ENCODE data around the gene FAM217B. TPM values are rescaled to one million over a fixed set of nuclear protein-coding genes. Genes with fewer than 3 reads are reported as not detected.

FAM217B gene
- total and polyA plus RNA-seq, 9 donors, result 13.1 to 26.7 (median 20.8) TPM

DNA sequence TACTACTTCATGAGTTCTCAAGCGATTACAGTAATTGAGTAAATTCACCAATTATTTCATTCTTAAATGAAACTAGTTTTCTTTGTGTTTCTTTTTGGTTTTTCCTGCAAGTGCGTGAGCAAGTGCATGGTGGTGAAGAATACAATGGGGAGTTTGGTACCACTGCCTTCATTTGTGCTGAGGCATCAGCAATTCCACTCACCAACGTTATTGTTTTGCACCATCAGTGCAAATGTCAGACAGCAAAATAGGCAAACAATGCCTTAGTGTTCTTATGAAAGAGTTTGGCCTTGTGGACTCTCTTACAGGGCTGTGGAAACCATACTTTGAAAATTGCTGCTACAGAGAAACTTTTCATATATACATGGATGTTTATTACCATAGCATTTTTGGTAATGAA lies 26.2 kb downstream of the FAM217B start:
- DNase-seq, result no peak
- no peak overlapping the region for H3K4me3 ChIP-seq (ENCODE audit: low read length)
- no peaks in the 10 kb centered on the region for H3K27me3 ChIP-seq (ENCODE audit: control insufficient read depth, insufficient read depth, low read length)
- H3K36me3 ChIP-seq (ENCODE audit: control insufficient read depth, insufficient read depth, low read length), result no peaks in the 10 kb centered on the region
- no peak overlapping the region for H3K27ac ChIP-seq (ENCODE audit: low read length)
- H3K4me1 ChIP-seq (ENCODE audit: control insufficient read depth, insufficient read depth, low read length), result no peaks in the 10 kb centered on the region
- H3K9me3 ChIP-seq (replicated peaks; ENCODE audit: control insufficient read depth, low read depth, low read length), result no peaks in the 10 kb centered on the region
- WGBS (ENCODE audit: insufficient coverage), result no CpG with 5 or more reads among the region's 3 CpGs

DNA sequence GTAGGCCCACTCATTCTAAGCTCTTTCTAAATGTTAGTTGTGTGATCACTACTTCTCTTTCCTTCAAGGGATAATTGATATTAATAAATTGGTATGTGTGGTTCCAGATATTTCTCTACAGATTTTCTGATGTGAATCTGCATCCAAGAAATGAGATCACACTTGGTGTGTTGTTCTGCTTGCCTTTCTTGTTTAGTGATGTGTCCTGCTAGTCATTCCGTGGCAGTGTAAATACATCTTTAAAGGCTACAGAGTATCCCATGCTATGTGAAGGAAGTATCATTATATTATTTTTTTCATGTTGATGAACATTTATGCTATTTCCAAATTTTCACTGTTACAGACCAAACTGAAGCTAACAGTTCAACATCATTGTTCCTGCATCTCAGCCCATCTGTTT lies 31.2 kb downstream of the FAM217B start:
- WGBS (ENCODE audit: insufficient coverage), result no CpG with 5 or more reads among the region's 1 CpG
- Histone ChIP-seq H3K27me3 (ENCODE audit: control insufficient read depth, insufficient read depth, low read length) (no peaks in the 10 kb centered on the region), H3K27ac (ENCODE audit: low read length) (no peak overlapping the region), H3K9me3 (replicated peaks; ENCODE audit: control insufficient read depth, low read depth, low read length) (no peaks in the 10 kb centered on the region), H3K4me1 (ENCODE audit: control insufficient read depth, insufficient read depth, low read length) (peaks cover under 1% of the 10 kb centered on the region), H3K4me3 (ENCODE audit: low read length) (no peak overlapping the region), H3K36me3 (ENCODE audit: control insufficient read depth, insufficient read depth, low read length) (no peaks in the 10 kb centered on the region)
- DNase-seq, result no peak

DNA sequence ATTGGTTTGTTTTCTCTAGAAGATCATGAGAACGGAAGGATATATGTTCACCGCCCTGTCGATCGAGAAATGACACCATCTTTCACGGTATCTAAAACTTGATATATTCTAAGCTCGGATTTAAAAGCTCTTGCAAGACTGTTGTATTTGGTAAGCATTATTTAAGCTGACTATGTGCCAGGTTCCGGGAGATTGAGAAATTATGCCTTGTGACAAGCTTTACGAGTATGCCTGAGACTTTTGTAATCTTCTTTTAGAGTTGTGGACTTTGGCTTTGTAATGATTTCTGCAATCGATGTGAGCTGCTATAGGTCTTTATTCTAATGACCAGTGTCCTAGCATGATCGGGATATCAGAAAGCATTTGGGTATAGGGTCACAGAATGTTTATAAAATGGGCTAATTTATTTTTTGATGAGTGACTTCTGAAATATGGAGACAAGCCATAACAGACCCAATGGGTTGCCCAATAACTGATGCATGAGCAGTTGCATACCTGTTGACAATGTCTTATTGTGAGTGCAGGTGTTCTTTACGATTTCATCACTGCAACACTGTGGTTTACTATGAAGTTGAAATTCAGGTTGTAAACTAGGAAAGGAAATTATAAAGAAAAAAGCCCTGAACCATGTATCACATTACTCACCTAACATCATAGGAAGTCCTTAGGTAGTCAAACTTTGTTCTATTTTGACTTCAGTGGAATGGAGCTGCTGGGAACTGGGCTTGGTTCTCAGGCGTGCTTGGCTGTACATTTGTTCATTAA lies 32.0 kb downstream of the FAM217B start:
- Histone ChIP-seq H3K4me3 (ENCODE audit: low read length) (no peak overlapping the region), H3K27me3 (ENCODE audit: control insufficient read depth, insufficient read depth, low read length) (no peaks in the 10 kb centered on the region), H3K27ac (ENCODE audit: low read length) (no peak overlapping the region), H3K9me3 (replicated peaks; ENCODE audit: control insufficient read depth, low read depth, low read length) (no peaks in the 10 kb centered on the region), H3K36me3 (ENCODE audit: control insufficient read depth, insufficient read depth, low read length) (no peaks in the 10 kb centered on the region), H3K4me1 (ENCODE audit: control insufficient read depth, insufficient read depth, low read length) (peaks cover 3% of the 10 kb centered on the region)
- 100% methylated on average over 4 of the region's 12 CpGs for WGBS (ENCODE audit: insufficient coverage)
- no peak for DNase-seq

DNA sequence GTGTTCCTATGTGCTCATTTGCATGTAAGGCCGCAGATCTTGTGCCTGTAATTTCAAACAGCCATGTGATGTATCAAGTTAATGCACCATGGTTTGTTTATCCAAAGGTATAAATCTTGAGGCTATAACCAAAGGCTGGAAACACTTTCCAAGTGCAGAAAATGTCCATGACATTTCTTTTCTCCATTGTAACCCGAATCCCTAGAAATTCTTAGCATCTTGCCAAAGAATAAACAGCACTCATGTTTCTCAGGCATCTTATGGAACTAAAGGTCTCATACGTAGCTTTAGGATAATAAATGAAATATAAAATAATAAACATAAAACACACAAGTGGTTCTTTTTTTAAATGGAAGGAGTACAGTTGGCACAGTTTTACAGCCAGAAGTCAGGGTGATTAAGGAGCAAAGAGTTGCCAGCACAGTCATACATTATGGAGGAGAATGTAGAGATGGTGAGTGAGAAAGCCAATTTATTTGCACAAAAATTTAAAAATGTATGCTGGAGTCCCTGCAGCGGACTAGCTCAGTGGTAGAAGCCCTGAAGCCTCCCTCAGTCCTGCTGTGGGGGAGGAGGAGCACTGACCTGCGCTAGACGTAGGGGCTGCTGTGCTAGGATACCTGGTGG lies 36.1 kb downstream of the FAM217B start:
- DNase-seq, result peak; percentile 41
- H3K4me3 ChIP-seq (ENCODE audit: low read length), result no peak overlapping the region
- H3K36me3 ChIP-seq (ENCODE audit: control insufficient read depth, insufficient read depth, low read length), result no peaks in the 10 kb centered on the region
- H3K4me1 ChIP-seq (ENCODE audit: control insufficient read depth, insufficient read depth, low read length), result peaks cover 3% of the 10 kb centered on the region
- H3K27ac ChIP-seq (ENCODE audit: low read length), result peak overlapping the region; percentile 6
- H3K9me3 ChIP-seq (replicated peaks; ENCODE audit: control insufficient read depth, low read depth, low read length), result no peaks in the 10 kb centered on the region
- 44% methylated on average over 4 of the region's 6 CpGs for WGBS (ENCODE audit: insufficient coverage)
- no peaks in the 10 kb centered on the region for H3K27me3 ChIP-seq (ENCODE audit: control insufficient read depth, insufficient read depth, low read length)

DNA sequence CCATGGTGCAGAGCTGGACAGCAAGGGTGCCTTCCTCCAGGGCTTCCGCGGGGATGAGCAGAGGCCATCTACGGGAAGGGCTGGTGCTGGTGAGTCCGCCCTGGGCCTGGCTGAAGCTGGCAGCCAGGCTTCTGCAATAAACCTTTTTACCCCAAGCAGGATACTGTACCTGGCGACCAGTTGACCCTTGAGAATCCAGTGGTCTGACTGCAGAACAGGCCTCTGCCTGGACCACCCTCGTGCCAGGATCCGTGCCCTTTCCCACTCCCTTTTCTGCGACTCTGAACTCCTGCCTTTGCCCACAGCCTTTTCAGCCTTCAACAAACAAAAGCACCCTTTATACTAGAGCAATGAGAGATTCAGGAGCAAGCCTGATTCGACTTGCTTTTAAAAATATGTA lies 36.9 kb downstream of the FAM217B start:
- Histone ChIP-seq H3K4me3 (ENCODE audit: low read length) (no peak overlapping the region), H3K4me1 (ENCODE audit: control insufficient read depth, insufficient read depth, low read length) (peaks cover 3% of the 10 kb centered on the region), H3K36me3 (ENCODE audit: control insufficient read depth, insufficient read depth, low read length) (no peaks in the 10 kb centered on the region), H3K27ac (ENCODE audit: low read length) (no peak overlapping the region), H3K9me3 (replicated peaks; ENCODE audit: control insufficient read depth, low read depth, low read length) (no peaks in the 10 kb centered on the region), H3K27me3 (ENCODE audit: control insufficient read depth, insufficient read depth, low read length) (no peaks in the 10 kb centered on the region)
- WGBS (ENCODE audit: insufficient coverage), result 91% methylated on average over 7 of the region's 9 CpGs
- no peak for DNase-seq

DNA sequence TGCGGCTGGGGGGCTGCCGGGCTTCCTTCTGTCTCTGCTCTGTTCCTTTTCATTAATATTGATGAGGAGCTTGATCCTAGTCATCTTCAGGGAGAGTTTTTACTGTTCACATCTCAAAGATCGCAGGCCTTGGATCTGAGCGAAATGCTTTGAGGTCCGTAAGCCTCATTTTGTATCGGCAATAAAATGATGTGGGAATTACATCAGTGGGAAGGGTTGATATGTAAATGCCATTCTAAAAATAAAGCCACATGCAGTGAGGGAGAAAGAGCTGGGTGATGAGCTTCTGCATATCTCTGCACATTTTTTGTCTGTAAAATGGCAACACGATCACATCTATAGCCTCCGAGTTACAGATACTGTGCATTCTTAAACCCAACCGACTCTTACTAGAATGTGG lies 42.9 kb downstream of the FAM217B start:
- DNase-seq, result no peak
- H3K9me3 ChIP-seq (replicated peaks; ENCODE audit: control insufficient read depth, low read depth, low read length), result no peaks in the 10 kb centered on the region
- H3K27me3 ChIP-seq (ENCODE audit: control insufficient read depth, insufficient read depth, low read length), result no peaks in the 10 kb centered on the region
- no peak overlapping the region for H3K4me3 ChIP-seq (ENCODE audit: low read length)
- no peaks in the 10 kb centered on the region for H3K4me1 ChIP-seq (ENCODE audit: control insufficient read depth, insufficient read depth, low read length)
- 74% methylated on average over 4 of the region's 9 CpGs for WGBS (ENCODE audit: insufficient coverage)
- no peaks in the 10 kb centered on the region for H3K36me3 ChIP-seq (ENCODE audit: control insufficient read depth, insufficient read depth, low read length)
- H3K27ac ChIP-seq (ENCODE audit: low read length), result no peak overlapping the region

DNA sequence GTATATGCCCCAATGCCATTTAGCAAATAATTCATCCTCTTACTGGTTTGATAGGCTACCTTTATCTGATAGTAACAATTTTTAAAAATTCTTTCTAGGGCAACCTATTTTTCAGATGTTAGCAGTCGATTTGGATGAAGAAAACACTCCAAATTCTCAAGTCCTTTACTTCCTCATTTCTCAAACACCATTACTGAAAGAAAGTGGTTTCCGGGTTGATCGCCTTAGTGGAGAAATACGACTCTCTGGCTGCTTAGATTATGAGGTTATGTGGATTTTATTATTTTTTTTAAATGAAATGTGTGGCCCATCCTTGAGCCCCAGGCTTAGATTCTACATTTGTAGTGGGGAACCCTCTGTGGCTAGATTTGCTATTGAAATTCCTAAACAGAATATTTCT lies 44.4 kb downstream of the FAM217B start:
- DNase-seq, result no peak
- Histone ChIP-seq H3K27ac (ENCODE audit: low read length) (no peak overlapping the region), H3K27me3 (ENCODE audit: control insufficient read depth, insufficient read depth, low read length) (no peaks in the 10 kb centered on the region), H3K4me3 (ENCODE audit: low read length) (no peak overlapping the region), H3K36me3 (ENCODE audit: control insufficient read depth, insufficient read depth, low read length) (no peaks in the 10 kb centered on the region), H3K9me3 (replicated peaks; ENCODE audit: control insufficient read depth, low read depth, low read length) (no peaks in the 10 kb centered on the region), H3K4me1 (ENCODE audit: control insufficient read depth, insufficient read depth, low read length) (no peaks in the 10 kb centered on the region)
- no CpG with 5 or more reads among the region's 4 CpGs for WGBS (ENCODE audit: insufficient coverage)

DNA sequence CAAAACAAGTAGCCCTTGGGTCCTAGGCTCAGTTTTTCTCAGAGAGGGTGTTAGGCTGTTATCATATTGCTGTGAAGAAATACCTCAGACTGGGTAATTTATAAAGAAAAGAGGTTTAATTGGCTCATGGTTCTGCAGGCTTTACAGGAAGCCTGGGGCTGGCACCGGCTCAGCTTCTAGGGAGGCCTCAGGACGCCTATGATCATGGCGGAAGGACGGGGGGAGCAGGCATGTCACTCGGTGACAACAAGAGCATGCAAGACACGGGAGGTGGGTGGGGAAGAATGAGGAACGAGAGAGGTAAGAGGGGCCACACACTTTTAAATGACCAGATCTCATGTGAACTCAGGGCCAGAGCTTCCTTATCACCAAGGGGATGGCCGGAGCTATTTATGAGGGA lies 45.0 kb downstream of the FAM217B start:
- no peak overlapping the region for H3K4me3 ChIP-seq (ENCODE audit: low read length)
- H3K27me3 ChIP-seq (ENCODE audit: control insufficient read depth, insufficient read depth, low read length), result no peaks in the 10 kb centered on the region
- no peaks in the 10 kb centered on the region for H3K36me3 ChIP-seq (ENCODE audit: control insufficient read depth, insufficient read depth, low read length)
- no peaks in the 10 kb centered on the region for H3K4me1 ChIP-seq (ENCODE audit: control insufficient read depth, insufficient read depth, low read length)
- no peak for DNase-seq
- no peaks in the 10 kb centered on the region for H3K9me3 ChIP-seq (replicated peaks; ENCODE audit: control insufficient read depth, low read depth, low read length)
- 86% methylated on average over 2 of the region's 8 CpGs for WGBS (ENCODE audit: insufficient coverage)
- no peak overlapping the region for H3K27ac ChIP-seq (ENCODE audit: low read length)

DNA sequence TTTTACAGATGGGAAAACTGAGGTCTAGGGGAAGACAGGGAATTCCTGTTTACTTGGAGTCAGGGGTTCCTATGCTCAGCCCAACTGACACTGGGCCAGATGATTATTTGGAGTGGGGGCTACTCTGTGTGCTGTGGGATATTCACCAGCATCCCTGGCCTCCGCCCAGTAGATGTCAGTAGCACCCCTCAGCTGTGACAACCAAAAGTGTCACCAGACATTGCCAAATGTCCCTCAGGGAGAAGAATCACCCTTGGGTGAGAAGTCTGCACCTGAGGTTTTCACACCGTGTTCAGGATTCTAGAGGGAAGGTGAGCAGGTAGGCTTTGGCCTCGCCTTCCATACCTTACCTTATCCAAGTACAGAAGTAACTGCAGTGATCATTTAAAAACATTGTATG lies 45.7 kb downstream of the FAM217B start:
- no peak for DNase-seq
- H3K4me3 ChIP-seq (ENCODE audit: low read length), result no peak overlapping the region
- H3K4me1 ChIP-seq (ENCODE audit: control insufficient read depth, insufficient read depth, low read length), result no peaks in the 10 kb centered on the region
- no peaks in the 10 kb centered on the region for H3K27me3 ChIP-seq (ENCODE audit: control insufficient read depth, insufficient read depth, low read length)
- H3K9me3 ChIP-seq (replicated peaks; ENCODE audit: control insufficient read depth, low read depth, low read length), result no peaks in the 10 kb centered on the region
- WGBS (ENCODE audit: insufficient coverage), result no CpG with 5 or more reads among the region's 3 CpGs
- H3K36me3 ChIP-seq (ENCODE audit: control insufficient read depth, insufficient read depth, low read length), result no peaks in the 10 kb centered on the region
- no peak overlapping the region for H3K27ac ChIP-seq (ENCODE audit: low read length)

DNA sequence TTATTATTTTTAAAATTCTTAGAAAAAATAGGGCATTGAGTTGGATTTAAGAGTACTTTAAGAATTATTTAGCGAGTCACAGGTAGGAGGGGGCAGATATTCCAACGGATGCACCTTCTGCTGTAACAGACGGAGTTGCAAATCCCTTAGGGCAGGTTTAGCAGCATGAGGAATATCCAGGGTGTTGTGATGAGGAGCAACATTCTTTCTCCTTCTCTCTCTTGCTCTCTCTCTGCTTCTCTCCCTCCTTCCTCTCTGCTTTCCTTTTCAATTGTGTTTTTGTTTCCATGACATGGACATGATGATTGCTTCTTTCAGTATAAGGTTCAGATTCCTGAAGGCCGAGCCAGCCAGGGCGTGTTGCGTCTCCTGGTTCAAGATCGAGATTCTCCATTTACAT lies 46.9 kb downstream of the FAM217B start:
- Histone ChIP-seq H3K36me3 (ENCODE audit: control insufficient read depth, insufficient read depth, low read length) (no peaks in the 10 kb centered on the region), H3K27ac (ENCODE audit: low read length) (no peak overlapping the region), H3K27me3 (ENCODE audit: control insufficient read depth, insufficient read depth, low read length) (no peaks in the 10 kb centered on the region), H3K9me3 (replicated peaks; ENCODE audit: control insufficient read depth, low read depth, low read length) (no peaks in the 10 kb centered on the region), H3K4me1 (ENCODE audit: control insufficient read depth, insufficient read depth, low read length) (no peaks in the 10 kb centered on the region), H3K4me3 (ENCODE audit: low read length) (no peak overlapping the region)
- WGBS (ENCODE audit: insufficient coverage), result 77% methylated on average over 5 of the region's 7 CpGs
- no peak for DNase-seq
